Measurements from ENCODE around the gene TNS1.

GRCh38 chr2:218028189-218028495 is 25.3 kb upstream of the TNS1 start:
- TF ChIP-seq CTCF (IDR thresholded peaks at IDR 0.05) (no peak), EZH2phosphoT487 (IDR thresholded peaks at IDR 0.05) (no peak)
